ENCODE measurements around the gene MRPL23. TPM values are rescaled to one million over a fixed set of nuclear protein-coding genes. Genes with fewer than 3 reads are reported as not detected.

The MRPL23 gene
- total RNA-seq, 1 donor from 2014 or later, result 125 TPM

GRCh38 chr11:1948389-1948788, 1.3 kb downstream of the MRPL23 start:
- FAIRE-seq, result no peak

GRCh38 chr11:1949302-1949701, 2.2 kb downstream of the MRPL23 start:
- no peak for FAIRE-seq
- Histone ChIP-seq H3K4me3 (ENCODE audit: low read depth, low read length) (no peak overlapping the region), H3K36me3 (ENCODE audit: control insufficient read depth, insufficient read depth, low read length) (no peaks in the 10 kb centered on the region), H3K27me3 (ENCODE audit: control insufficient read depth, insufficient read depth, low read length) (no peaks in the 10 kb centered on the region)
- no peak for TF ChIP-seq CTCF (IDR thresholded peaks at IDR 0.05; ENCODE audit: insufficient read depth, low read length, severe bottlenecking)
- no peak for DNase-seq (ENCODE audit: low read depth)

More at GRCh38 chr11:1948389-1948788, 1.3 kb downstream of the MRPL23 start:
- H3K36me3 ChIP-seq (ENCODE audit: control insufficient read depth, insufficient read depth, low read length), result no peaks in the 10 kb centered on the region
- H3K27me3 ChIP-seq (ENCODE audit: control insufficient read depth, insufficient read depth, low read length), result no peaks in the 10 kb centered on the region
- no peak for TF ChIP-seq CTCF (IDR thresholded peaks at IDR 0.05; ENCODE audit: insufficient read depth, low read length, severe bottlenecking)
- no peak overlapping the region for H3K4me3 ChIP-seq (ENCODE audit: low read depth, low read length)
- DNase-seq (ENCODE audit: low read depth), result no peak

- Histone ChIP-seq H3K4me3 (ENCODE audit: low read depth, low read length) (no peak overlapping the region), H3K27me3 (ENCODE audit: control insufficient read depth, insufficient read depth, low read length) (no peaks in the 10 kb centered on the region), H3K36me3 (ENCODE audit: control insufficient read depth, insufficient read depth, low read length) (no peaks in the 10 kb centered on the region)
- no peak for TF ChIP-seq CTCF (IDR thresholded peaks at IDR 0.05; ENCODE audit: insufficient read depth, low read length, severe bottlenecking)
- FAIRE-seq (no peak), DNase-seq (ENCODE audit: low read depth) (no peak)
Measured at GRCh38 chr11:1949922-1950321, 2.8 kb downstream of the MRPL23 start.

GRCh38 chr11:1952806-1953482, 5.8 kb downstream of the MRPL23 start:
- H3K4me3 ChIP-seq (ENCODE audit: low read depth, low read length), result no peak overlapping the region
- no peaks in the 10 kb centered on the region for H3K27me3 ChIP-seq (ENCODE audit: control insufficient read depth, insufficient read depth, low read length)
- no peak for TF ChIP-seq CTCF (IDR thresholded peaks at IDR 0.05; ENCODE audit: insufficient read depth, low read length, severe bottlenecking)
- FAIRE-seq, result no peak
- no peaks in the 10 kb centered on the region for H3K36me3 ChIP-seq (ENCODE audit: control insufficient read depth, insufficient read depth, low read length)
- no peak for DNase-seq (ENCODE audit: low read depth)

GRCh38 chr11:1953489-1954266, 6.5 kb downstream of the MRPL23 start:
- H3K36me3 ChIP-seq (ENCODE audit: control insufficient read depth, insufficient read depth, low read length), result no peaks in the 10 kb centered on the region
- TF ChIP-seq CTCF (IDR thresholded peaks at IDR 0.05; ENCODE audit: insufficient read depth, low read length, severe bottlenecking), result no peak
- FAIRE-seq, result no peak
- no peaks in the 10 kb centered on the region for H3K27me3 ChIP-seq (ENCODE audit: control insufficient read depth, insufficient read depth, low read length)
- no peak for DNase-seq (ENCODE audit: low read depth)
- H3K4me3 ChIP-seq (ENCODE audit: low read depth, low read length), result no peak overlapping the region
